PC-3 (cell line): ENCODE results near the gene OR2W1. TPM values are rescaled to one million over a fixed set of nuclear protein-coding genes. Genes with fewer than 3 reads are reported as not detected.

Experiments
- ATAC-seq: fragments of 200-7000 bp; cut with Tn5 transposase; 2 replicates; pipeline ENCODE4 v1.9.1; 2020; ENCODE audit warnings: mild to moderate bottlenecking, moderate library complexity
- BruUV-seq: library from RNA; stranded (reverse); fragments of 400-500 nt; replicated peaks from 2 replicates; lab custom pipeline; 2021; lab: Mats Ljungman, UMichigan
- CTCF ChIA-PET: fragments of 300-600 bp; sonication (Branson Sonifier 250); formaldehyde crosslinking; loops from one replicate; lab custom pipeline; 2022; ENCODE audit warnings: antibody characterized with exemption; lab: Charles Lee
- POLR2A ChIA-PET: fragments of 300-600 bp; sonication (Branson Sonifier 250); formaldehyde crosslinking; loops from one replicate; lab custom pipeline; 2022; ENCODE audit warnings: antibody characterized with exemption; ENCODE audit not compliant: unreplicated experiment; lab: Charles Lee
- DNase-seq: peaks from one replicate; pipeline ENCODE4 v3.0.0-alpha.2; 2015
- H2AFZ ChIP-seq: fragments of 300-600 bp; sonication (generic); 2 replicates; pipeline ENCODE4 v1.6.0; 2016; ENCODE audit warnings: antibody characterized with exemption, low read length
- H3F3A ChIP-seq: fragments of 300-600 bp; sonication (generic); one replicate; pipeline ENCODE4 v1.6.0; 2017; ENCODE audit warnings: antibody characterized with exemption, low read length, control low read depth, mild to moderate bottlenecking; ENCODE audit not compliant: unreplicated experiment
- H3K27ac ChIP-seq: fragments of 300-600 bp; sonication (generic); 2 replicates; pipeline ENCODE4 v1.5.1; 2016; ENCODE audit warnings: mild to moderate bottlenecking, low read length
- H3K27me3 ChIP-seq: fragments of 300-600 bp; sonication (generic); 2 replicates; pipeline ENCODE4 v1.6.1; 2016; ENCODE audit warnings: low read length, mixed read lengths
- H3K36me3 ChIP-seq: fragments of 300-600 bp; sonication (generic); 2 replicates; pipeline ENCODE4 v1.6.1; 2016; ENCODE audit warnings: low read depth, mixed run types, low read length, mixed read lengths
- H3K4me1 ChIP-seq: fragments of 300-600 bp; sonication (generic); 2 replicates; pipeline ENCODE4 v1.5.1; 2016; ENCODE audit warnings: low read length; ENCODE audit not compliant: insufficient read depth
- H3K4me2 ChIP-seq: fragments of 300-600 bp; sonication (generic); 2 replicates; pipeline ENCODE4 v1.6.0; 2016; ENCODE audit warnings: low read length
- H3K4me3 ChIP-seq: fragments of 300-600 bp; sonication (generic); 2 replicates; pipeline ENCODE4 v1.5.1; 2016; ENCODE audit warnings: mild to moderate bottlenecking, low read length, mixed read lengths
- H3K79me2 ChIP-seq: fragments of 300-600 bp; sonication (generic); 2 replicates; pipeline ENCODE4 v1.6.1; 2017; ENCODE audit warnings: low read length, mixed read lengths
- H3K9ac ChIP-seq: fragments of 300-600 bp; sonication (generic); 2 replicates; pipeline ENCODE4 v1.6.0; 2016; ENCODE audit warnings: mild to moderate bottlenecking, low read length
- H3K9me2 ChIP-seq: fragments of 300-600 bp; sonication (generic); replicated peaks from 2 replicates; pipeline ENCODE4 v1.6.1; 2016; ENCODE audit warnings: mixed run types, low read length, mixed read lengths
- H3K9me3 ChIP-seq: fragments of 300-600 bp; sonication (generic); 2 replicates; pipeline ENCODE4 v1.6.1; 2016; ENCODE audit warnings: low read length, mixed read lengths
- H4K20me1 ChIP-seq: fragments of 300-600 bp; sonication (generic); 2 replicates; pipeline ENCODE4 v1.6.1; 2016; ENCODE audit warnings: low read length, mixed read lengths
- EZH2 ChIP-seq: fragments of 300-600 bp; sonication (generic); IDR thresholded peaks from one replicate; pipeline ENCODE4 v1.6.1; 2017; ENCODE audit warnings: antibody characterized with exemption, mild to moderate bottlenecking, low read length; ENCODE audit not compliant: unreplicated experiment
- EZH2phosphoT487 ChIP-seq: fragments of 300-600 bp; sonication (generic); IDR thresholded peaks from 2 replicates; pipeline ENCODE4 v1.6.1; 2018; ENCODE audit warnings: mild to moderate bottlenecking, antibody characterized with exemption, low read length, borderline replicate concordance
- intact Hi-C: fragments of 100-400 bp; cut with micrococcal nuclease; formaldehyde crosslinking; loops from 2 replicates; pipeline ENCODE4 v1.9.0; 2023
- total RNA-seq: library from RNA; depleted of rRNA; stranded (reverse); fragments of >200 nt; gene quantifications from 2 replicates; pipeline ENCODE4 v1.2.3, GENCODE V29; 2014
- TF ChIP-seq, protein P1 (sequence below): fragments of 300-600 bp; sonication (generic); conservative IDR thresholded peaks from 2 replicates; pipeline ENCODE4 v1.5.1; 2017; ENCODE audit warnings: antibody characterized with exemption, low read depth, mild to moderate bottlenecking, low read length

OR2W1 gene
- total RNA-seq, 1 experiment from 2014 or later = not detected

DNA sequence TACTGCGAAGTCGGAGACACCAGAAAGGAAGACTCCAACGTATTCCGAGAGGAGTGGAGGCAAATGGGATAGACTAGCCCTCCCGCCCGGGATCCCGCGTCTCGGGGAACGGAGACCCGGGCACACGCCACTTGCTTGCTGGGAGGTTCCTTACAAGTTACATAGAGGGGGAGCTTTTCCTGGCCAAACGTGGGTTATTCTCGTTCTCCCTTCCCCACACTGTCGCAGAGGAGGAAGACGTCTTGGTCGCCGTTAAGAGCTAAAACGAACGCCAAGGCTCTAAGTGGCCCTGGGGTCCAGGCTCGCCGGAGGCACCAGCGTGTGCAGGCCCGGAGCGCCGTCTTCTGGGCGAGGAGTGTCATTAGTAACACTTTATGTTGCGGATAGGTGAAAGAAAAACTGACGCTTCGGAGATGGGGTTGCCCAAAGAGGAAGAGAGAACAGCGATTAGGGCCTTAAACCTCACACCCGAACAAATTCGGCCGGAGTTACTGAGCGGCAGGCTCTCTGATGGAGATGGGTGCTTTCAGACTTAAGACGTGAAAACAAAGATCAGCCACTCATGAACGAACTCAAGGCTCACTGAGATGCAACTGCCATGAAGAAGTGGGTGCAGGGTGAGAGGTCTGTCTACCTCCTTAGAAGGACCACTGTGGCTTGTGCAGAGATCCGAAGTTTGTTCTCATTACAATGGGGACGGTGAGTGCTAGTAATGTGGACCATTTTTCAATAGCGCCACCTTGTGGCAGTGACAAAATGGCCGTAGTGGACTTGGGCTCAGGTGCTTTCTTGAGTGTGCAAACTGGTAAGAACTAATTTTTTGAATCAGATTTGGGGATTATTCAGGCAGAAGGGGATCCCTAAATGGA lies 28.2 kb downstream of the OR2W1 start:
- ATAC-seq (peak; percentile 90), DNase-seq (peak; percentile 91)
- Histone ChIP-seq H3K27ac (no peak overlapping the region), H3K36me3 (no peaks in the 10 kb centered on the region), H3K9me3 (no peaks in the 10 kb centered on the region), H3K9ac (peak overlapping the region; percentile 38; the same call in 1 of the 2 replicates), H3F3A (no peaks in the 10 kb centered on the region), H3K79me2 (no peaks in the 10 kb centered on the region), H4K20me1 (no peaks in the 10 kb centered on the region), H2AFZ (peak overlapping the region; percentile 100), H3K4me3 (peak overlapping the region; percentile 94), H3K4me2 (peak overlapping the region; percentile 100), H3K4me1 (no peaks in the 10 kb centered on the region), H3K27me3 (no peaks in the 10 kb centered on the region), H3K9me2 (no peaks in the 10 kb centered on the region)
- BruUV-seq = no TSS peak
- ChIA-PET POLR2A (interaction anchor here (0.6 kb wide), 1 partner anchor 56 kb away, joined by 5 read pairs; no protein-coding TSS in a partner anchor), CTCF (interaction anchor here (0.6 to 2.1 kb wide), 6 partner anchors 74 to 644 kb away, joined by 3 to 9 read pairs (median 4); partner anchors contain the start of gene TRIM27)
- intact Hi-C loops = loop anchor here (1.0 to 10.0 kb wide), 8 partner anchors 31 to 571 kb away; partner anchors contain the start of gene OR2H2
- TF ChIP-seq EZH2phosphoT487 = no peak
- TF ChIP-seq, protein P1, sequence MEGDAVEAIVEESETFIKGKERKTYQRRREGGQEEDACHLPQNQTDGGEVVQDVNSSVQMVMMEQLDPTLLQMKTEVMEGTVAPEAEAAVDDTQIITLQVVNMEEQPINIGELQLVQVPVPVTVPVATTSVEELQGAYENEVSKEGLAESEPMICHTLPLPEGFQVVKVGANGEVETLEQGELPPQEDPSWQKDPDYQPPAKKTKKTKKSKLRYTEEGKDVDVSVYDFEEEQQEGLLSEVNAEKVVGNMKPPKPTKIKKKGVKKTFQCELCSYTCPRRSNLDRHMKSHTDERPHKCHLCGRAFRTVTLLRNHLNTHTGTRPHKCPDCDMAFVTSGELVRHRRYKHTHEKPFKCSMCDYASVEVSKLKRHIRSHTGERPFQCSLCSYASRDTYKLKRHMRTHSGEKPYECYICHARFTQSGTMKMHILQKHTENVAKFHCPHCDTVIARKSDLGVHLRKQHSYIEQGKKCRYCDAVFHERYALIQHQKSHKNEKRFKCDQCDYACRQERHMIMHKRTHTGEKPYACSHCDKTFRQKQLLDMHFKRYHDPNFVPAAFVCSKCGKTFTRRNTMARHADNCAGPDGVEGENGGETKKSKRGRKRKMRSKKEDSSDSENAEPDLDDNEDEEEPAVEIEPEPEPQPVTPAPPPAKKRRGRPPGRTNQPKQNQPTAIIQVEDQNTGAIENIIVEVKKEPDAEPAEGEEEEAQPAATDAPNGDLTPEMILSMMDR = peak; percentile 96

DNA sequence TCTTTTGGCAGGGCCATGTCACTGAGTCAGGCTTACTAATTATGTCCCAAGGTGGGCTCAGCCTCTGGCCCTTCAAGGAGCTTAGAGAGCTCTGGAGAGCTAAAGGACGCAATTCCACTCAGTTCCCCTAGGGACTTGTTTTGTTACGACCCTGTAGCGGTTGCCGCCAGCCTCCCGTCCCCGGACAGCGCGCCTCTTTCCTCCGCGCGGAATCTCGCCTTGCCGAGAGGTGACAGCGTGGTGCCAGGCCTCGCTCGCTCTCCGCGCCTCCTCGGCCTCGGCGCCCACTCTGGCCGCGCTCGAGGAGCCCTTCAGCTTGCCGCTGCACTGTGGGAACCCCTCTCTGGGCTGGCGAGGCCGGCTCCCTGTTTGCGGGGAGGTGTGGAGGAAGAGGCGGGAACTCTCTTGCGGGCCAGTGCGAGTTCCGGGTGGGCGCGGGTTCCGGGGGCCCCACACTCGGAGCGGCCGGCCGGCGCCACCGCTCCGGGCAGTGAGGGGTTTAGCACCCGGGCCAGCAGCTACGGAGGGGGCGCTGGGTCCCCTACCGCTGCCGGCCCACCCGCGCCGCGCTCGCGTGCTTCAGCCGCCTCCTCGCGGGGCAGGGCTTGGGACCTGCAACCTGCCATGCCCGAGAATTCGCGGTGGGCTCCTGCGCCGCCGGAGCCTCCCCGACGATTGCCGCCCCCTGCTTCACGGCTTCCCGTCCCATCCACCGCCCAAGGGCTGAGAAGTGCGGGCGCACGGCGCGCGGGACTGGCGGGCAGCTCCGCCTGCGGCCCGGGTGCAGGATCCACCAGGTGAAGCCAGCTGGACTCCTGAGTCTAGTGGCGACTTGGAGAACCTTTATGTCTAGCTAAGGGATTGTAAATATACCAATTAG lies 30.0 kb downstream of the OR2W1 start:
- no peaks in the 10 kb centered on the region for H3K36me3 ChIP-seq
- 0 out of 2 replicates have a peak, but pooled peaks cover 4% of the 10 kb centered on the region for H3K4me1 ChIP-seq
- no peak overlapping the region for H3K4me3 ChIP-seq
- no peak overlapping the region for H3K27ac ChIP-seq
- H3K9ac ChIP-seq = no peak overlapping the region
- TF ChIP-seq, protein P1 = no peak
- TF ChIP-seq EZH2phosphoT487 (no peak), EZH2 (no peak)
- H2AFZ ChIP-seq = no peak overlapping the region
- BruUV-seq = no TSS peak
- intact Hi-C loops = loop anchor here (5.0 to 10.0 kb wide), 2 partner anchors 150 to 572 kb away; partner anchors contain the start of gene OR2H2
- no peaks in the 10 kb centered on the region for H3K9me2 ChIP-seq
- DNase-seq (no peak), ATAC-seq (no peak)
- CTCF ChIA-PET = interaction anchor here (1.8 to 2.1 kb wide), 2 partner anchors 175 to 177 kb away, joined by 6 to 9 read pairs; no protein-coding TSS in a partner anchor
- no peaks in the 10 kb centered on the region for H3K9me3 ChIP-seq
- no peaks in the 10 kb centered on the region for H4K20me1 ChIP-seq
- POLR2A ChIA-PET = no interaction called here
- no peaks in the 10 kb centered on the region for H3K27me3 ChIP-seq
- H3F3A ChIP-seq = no peaks in the 10 kb centered on the region
- H3K79me2 ChIP-seq = no peaks in the 10 kb centered on the region
- no peak overlapping the region for H3K4me2 ChIP-seq
